A204.1 (cell line): ENCODE results near the gene HPCA.
"Not testable (repeated sequence)": the region's sequence is repeated elsewhere in the genome, so short reads cannot be mapped to it uniquely, and the experiment has no call there.

ENCODE experiments used
- FAIRE-seq: peaks from 2 replicates; lab custom pipeline; 2012; peaks lifted over from hg19 to GRCh38; lab: Jason Lieb, UNC

Gene HPCA

DNA sequence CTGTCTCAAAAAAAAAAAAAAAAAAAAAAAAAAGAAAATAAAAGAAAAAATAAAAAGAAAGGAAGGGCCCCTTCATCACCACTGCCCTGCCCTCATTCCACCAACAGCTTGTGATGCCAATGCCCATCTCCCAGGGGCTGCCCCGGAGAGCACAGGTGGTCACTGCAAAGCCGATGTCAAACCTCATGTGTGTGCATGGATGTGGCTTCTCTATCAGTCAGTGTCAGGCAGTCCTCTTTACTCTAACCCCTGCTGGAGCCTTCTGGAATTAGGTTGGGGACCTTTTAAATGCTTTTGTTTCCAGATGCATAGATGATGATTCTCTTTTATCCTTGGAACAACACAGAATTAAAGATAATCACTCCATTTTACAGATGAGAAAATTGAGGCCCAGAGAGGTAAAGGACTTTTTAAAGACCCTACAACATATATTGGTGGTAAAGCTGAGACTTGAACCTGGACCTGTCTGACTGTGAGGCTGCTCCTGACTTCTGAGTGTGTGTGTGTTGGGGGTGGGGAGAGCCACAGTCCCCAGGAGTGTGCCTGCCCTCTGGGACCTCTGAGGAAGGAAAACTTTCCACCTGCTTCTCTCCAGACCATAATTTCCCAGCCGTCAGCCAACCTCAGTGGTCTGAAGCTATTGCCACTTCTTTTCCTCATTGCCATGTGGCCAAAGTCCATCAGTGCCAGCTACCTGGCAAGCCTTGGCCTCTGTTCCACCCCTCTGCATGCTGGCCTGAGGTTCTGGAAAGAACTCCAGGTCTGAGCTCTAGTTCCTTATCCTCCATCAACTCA, 17.9 kb downstream of the HPCA start:
- no peak for FAIRE-seq

DNA sequence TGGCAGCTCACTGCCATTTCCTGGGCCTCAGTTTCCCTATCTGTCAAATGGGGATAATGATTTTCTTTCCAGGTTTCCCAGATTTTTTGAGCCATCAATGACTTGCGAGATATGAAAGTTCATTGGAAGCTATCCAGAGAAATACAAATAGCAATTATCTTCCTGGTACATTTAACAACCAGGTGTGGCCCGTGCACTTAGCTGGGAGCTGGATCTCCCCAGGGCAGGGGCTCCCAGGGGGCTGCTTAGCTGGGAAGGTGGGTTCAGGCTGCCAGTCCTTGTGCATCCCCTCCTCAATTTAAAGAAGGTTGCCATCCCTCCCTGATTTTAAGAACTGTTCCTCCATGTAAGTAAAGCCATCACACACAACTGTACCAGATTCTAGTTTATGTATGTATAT, 18.5 kb downstream of the HPCA start:
- no peak for FAIRE-seq

DNA sequence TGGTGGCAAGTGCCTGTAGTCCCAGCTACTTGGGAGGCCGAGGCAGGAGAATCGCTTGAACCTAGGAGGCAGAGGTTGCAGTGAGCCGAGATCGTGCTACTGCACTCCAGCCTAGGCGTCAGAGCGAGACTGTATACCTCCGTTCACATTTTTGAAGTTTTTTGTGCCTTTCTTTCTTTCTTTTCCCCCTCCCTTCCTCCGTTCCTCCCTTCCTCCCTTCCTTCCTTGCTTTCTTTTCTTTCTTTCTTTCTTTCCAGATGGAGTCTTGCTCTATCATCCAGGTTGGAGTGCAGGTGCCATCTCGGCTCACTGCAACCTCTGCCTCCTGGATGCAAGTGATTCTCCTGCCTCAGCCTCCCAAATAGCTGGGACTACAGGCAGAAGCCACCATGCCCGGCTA, 19.3 kb downstream of the HPCA start:
- FAIRE-seq, result not testable (repeated sequence)

DNA sequence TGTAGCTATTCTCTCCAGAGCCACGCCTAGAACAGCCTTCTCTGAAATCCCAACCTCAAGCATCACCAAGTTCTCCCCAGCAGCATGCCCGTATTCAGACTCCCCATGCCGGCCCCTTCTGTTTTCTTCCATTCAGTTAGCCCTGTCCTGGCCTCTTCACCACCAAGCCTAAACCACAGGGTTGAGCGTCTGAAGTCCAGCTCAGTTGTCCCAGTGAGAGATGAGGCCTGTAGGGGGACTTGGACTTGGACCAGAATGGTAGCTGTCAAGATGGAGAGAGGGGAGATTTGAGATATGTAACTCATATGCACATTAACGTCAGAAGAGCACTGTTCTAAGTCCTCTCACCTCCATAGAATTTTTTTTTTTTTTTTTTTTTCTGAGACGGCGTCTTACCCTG, 20.4 kb downstream of the HPCA start:
- FAIRE-seq, result no peak

DNA sequence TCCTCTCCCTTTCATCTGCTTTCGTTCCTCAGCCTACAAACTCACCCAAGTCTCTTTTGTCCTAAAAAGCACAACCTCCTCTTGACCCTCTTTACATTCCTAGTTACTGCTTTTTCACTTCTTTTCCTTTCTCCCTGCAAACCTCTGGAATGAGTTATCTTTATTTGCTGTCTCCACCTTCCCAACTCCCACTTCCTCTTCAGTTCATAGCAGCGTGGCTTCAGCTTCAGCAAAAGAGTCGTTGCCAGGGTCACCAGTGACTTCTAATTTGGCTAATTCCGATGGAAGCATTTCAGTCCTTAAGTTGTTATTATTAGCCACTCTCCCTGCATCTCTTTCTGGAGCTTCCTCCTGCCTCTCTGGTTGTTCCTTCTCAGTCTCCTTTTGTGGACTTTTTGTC, 21.1 kb downstream of the HPCA start:
- FAIRE-seq, result no peak

DNA sequence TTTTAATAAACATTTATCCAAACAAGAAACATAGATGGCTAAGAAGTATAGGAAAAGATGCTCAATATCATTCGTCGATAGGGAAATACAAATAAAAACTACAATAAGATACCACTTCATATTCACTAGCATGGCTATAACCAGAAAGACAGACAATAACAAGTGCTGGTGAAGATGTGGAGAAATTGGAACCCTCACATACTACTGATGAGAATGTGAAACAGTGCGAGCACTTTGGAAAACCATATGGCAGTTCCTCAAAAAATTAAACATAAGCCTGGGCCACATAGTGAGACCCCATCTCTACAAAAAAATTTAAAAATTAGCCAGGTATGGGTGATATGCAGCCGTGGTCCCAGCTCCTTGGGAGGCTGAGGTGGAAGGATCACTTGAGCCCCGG, 24.0 kb downstream of the HPCA start:
- FAIRE-seq, result no peak

GRCh38 chr1:32915766-32916706, 29.7 kb downstream of the HPCA start:
- FAIRE-seq, result no peak

- no peak for FAIRE-seq
Observed at GRCh38 chr1:32917521-32917920, 31.2 kb downstream of the HPCA start.

DNA sequence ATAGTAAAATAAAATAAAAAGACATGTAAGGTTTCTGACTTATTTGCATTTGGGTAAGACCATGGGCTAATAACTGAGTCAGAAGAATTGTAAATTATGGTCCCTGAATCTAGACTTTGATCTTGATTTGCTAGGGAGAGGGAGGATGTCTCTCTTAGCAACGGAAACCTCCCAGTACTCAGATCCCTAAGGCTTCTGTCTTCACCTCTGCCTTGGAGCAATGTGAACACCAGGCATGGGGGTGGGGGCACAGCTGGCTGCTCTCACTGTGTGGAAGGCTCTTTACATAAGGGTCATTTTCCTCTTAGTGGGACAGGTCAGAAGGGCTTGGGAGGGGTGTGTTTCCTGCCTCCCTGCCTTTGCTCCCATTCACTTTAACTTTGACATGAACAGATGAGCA, 31.9 kb downstream of the HPCA start:
- no peak for FAIRE-seq

DNA sequence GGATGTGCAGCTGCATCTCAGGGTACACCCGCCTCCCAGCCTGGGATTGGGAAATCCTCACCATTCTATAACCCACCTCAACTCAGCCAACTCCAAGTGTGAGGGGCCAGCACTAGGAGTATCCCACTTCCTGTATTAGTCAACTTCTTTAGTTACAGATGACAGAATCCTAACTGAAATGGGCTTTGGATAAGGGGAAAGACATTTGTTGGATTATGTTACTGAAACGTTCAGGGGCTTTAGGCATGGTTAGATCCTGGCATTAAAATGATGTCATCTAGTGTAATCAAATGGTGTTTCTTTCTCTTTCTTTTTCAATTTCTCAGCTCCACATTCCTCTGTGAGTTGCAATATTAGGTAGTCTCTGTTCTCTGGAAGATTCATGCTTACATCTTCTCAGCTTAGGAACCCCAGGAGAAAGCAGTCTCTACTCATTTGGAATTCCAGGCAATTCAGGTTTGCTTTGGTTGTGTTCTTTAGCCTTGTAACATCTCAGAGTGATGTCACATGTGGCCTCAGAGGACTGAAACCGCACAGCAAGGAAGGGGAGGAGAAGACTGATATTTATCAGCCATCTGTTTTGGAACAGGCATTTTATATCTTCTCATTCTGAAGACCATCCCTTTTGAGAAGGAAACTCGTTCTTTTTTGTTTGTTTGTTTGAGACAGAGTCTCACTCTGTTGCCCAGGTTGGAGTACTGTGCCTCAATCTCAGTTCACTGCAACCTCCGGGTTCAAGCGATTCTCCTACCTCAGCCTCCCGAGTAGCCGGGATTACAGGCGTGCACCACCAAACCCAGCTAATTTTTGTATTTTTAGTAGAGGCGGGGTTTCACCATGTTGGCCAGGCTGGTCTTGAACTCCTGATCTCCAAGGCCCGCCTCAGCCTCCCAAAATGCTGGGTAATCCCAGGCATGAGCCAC, 33.8 kb downstream of the HPCA start:
- no peak for FAIRE-seq

- FAIRE-seq, result no peak
Observed at GRCh38 chr1:32920833-32921232, 34.5 kb downstream of the HPCA start.

GRCh38 chr1:32924881-32925344, 38.6 kb downstream of the HPCA start:
- no peak for FAIRE-seq

DNA sequence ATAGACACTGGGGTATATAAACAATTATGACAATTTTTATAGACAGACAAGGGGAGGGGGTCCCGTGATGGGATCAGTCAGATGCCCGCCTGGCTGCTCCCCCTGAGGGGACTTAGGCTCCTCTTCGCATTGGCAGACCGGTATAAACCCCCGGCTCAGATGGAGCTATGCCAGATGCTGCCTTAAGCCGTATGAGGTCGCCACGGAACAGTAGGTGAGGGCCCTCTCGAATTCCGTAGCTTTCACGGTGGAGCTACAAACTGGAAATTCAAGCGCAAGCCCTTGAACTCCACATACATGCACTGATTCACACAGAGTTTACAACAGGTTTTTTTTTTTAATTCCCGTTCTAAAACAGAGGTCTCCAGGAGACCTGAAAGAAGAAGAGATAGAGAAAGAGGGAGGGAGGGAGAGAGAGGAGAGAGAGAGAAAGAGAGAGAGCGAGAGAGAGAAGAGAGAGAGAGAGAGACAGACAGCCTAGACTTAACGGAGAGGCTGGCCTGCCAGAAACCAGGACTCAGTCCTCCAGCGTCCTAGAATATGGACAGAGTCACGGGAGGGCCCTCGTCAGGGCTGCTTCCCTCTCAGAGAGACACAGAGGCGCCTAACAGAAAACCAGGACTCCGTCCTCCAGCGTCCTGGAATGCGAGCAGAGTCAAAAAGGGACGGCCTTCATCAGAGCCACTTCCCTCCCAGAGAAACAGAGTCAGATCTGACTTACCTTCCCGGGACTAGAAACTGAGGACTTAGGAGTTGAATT, 39.3 kb downstream of the HPCA start:
- FAIRE-seq, result no peak

GRCh38 chr1:32926562-32926961, 40.3 kb downstream of the HPCA start:
- no peak for FAIRE-seq

DNA sequence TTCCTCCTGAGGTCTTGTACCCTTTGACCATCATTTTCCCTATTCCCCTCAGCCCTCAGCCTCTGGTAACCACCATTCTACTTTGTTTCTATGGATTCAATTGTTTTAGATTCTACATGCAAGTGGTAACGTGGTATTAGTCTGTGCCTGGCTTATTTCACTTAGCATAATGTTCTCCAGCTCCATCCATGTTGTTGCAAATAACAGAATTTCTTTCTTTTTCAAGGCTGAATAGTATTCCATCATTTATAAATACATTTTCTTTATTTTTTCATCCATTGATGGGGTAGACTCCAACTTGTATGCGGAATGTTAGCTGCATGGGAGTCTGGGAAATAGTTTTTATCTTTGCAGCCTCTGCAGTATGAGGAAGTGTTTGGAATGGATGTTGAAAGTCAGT, 41.1 kb downstream of the HPCA start:
- FAIRE-seq, result no peak

DNA sequence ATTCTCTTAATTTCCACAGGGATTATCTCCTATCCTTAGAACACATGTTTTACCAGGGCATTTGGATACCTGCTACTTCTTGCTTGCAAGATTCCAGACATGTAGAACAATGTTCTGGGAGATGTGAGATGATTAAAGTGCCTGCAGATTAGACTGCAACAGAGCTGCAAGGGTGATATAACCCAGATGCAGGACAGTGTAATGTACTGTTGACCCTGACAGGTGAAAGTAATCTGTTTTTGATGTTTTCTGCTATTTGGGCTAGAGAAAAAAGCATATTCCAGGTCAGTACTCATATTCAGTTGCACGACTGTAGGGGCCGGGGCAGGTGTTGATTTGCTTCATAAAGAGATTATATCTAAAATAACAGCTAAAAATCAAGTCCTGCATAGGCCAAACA, 42.0 kb downstream of the HPCA start:
- no peak for FAIRE-seq

DNA sequence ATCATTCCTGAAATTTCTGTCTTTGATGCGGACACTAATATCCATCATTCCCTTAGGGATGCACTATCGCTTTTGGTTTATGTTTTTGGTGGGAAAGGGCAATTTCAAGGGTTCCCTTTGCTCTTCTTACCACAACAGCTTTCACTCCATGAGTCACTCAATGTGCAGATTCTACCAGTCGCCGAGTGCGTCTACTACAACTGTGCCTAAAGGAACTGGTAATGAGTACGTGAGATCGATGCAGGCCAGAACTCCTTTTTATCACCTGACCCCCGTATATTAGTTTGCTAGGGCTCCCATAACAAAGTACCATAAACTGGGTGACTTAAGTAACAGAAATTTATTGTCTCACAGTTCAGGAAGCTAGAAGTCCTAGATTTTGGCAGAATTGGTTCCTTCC, 42.4 kb downstream of the HPCA start:
- FAIRE-seq, result no peak

DNA sequence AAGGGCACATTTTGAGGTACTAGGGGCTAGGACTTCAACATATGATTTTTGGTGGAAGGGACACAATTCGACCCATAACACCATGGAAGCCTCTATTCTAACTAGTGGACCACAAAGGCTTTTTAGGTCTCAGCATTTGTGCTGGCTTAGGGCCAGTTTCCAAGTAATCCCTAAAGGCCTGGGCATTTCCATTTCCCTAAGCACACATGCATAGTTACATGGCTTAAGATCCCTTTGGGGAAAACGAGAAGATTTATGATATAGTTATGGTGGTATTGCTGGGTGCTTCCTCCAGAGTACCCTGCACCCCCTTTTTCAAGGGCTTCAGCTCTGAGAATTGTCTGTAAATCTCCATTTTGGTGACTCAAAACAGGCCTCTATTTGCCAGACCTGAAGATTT, 43.1 kb downstream of the HPCA start:
- no peak for FAIRE-seq

GRCh38 chr1:32931760-32932159, 45.5 kb downstream of the HPCA start:
- FAIRE-seq, result no peak

DNA sequence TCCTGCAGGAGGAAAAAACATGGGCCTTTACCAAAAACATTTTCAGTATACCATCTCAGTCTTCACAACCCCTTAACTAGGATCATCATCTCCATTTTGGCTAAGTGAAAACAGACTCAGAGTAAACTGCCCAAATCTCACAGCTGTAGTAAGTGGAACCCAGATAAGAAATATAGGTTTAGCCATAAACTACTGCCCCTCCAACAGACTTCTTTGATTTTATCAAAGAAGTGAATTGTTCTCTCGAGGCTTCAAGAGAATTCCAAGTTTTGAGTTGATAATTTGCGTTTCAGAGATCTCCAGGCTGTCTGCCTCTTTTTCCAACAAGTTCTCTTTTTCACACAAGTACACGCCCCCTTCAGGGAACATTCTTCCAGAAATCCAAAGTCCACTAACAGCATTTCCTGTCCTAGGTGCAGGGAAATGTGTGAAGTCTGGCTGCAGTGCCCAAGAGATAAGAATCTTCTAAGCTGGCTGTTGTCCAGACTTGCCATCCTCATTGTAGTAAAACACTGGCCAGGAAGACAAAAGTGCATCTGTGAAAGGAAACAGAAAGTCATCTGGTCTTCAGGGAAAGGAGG, 47.5 kb downstream of the HPCA start:
- FAIRE-seq, result no peak

DNA sequence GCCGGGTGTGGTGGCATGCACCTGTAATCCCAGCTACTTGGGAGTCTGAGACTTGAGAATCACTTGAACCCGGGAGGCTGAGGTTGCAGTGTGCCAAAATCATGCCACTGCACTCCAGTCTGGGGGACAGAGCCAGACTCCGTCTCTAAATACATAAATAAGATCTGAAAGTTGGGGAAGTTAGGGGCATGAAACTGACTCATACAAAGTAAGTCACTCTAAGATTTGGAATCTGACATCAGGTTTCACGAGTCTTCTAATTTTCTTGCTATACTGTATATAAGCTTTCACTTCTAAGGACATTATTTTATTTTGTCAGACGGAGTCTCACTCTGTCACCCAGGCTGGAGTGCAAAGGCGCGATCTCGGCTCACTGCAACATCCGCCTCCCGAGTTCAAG, 48.2 kb downstream of the HPCA start:
- FAIRE-seq, result no peak
